Measurements from ENCODE around the gene PRKN.

PRKN gene

DNA sequence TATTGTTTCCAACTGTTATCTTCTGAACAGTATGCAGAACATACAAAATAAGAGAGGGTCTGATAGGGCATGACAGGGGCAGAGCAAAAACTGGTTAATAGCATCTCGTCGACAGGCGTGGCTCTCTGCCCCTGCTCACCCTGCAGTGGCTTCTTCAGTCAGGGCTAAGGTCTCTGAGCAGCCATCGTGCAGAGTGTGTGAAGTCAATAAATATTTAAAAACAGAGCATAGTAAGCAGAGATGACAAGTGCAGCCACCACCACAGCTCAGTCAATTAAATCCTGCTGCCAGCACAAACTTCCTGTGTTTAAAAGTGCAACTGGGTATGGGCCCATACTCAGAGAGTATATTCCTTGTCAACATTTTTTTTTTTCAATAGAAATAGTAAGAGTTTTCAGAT, 1080.3 kb downstream of the PRKN start:
- no peak overlapping the region for H3K4me3 ChIP-seq (ENCODE audit: low read depth, low read length, poor library complexity, severe bottlenecking)
- H3K9me2 ChIP-seq (ENCODE audit: low read depth, low read length) = no peaks in the 10 kb centered on the region
- H3K27me3 ChIP-seq (ENCODE audit: insufficient read depth, low read length) = no peaks in the 10 kb centered on the region
- H3K4me1 ChIP-seq (ENCODE audit: insufficient read depth, low read length, severe bottlenecking) = peaks cover 23% of the 10 kb centered on the region
- H3K4me2 ChIP-seq (ENCODE audit: low read length) = no peak overlapping the region
- H3K9me3 ChIP-seq (ENCODE audit: low read length) = no peaks in the 10 kb centered on the region
- 0 out of 2 replicates have a peak, but pooled peaks cover 3% of the 10 kb centered on the region for H3K79me2 ChIP-seq (ENCODE audit: insufficient read depth, low read length)
- H3F3A ChIP-seq (ENCODE audit: insufficient read depth, low read length) = no peaks in the 10 kb centered on the region
- H2AFZ ChIP-seq (ENCODE audit: low read length) = no peak overlapping the region
- H3K27ac ChIP-seq (ENCODE audit: low read depth, low read length, poor library complexity, severe bottlenecking) = peak overlapping the region; percentile 54
- peaks cover 4% of the 10 kb centered on the region; the same call in 1 of the 2 replicates for H3K36me3 ChIP-seq (ENCODE audit: insufficient read depth, low read length)
- H3K9ac ChIP-seq (ENCODE audit: low read length) = no peak overlapping the region
- H4K20me1 ChIP-seq (ENCODE audit: insufficient read depth, low read length) = no peaks in the 10 kb centered on the region
- TF ChIP-seq, protein P1, sequence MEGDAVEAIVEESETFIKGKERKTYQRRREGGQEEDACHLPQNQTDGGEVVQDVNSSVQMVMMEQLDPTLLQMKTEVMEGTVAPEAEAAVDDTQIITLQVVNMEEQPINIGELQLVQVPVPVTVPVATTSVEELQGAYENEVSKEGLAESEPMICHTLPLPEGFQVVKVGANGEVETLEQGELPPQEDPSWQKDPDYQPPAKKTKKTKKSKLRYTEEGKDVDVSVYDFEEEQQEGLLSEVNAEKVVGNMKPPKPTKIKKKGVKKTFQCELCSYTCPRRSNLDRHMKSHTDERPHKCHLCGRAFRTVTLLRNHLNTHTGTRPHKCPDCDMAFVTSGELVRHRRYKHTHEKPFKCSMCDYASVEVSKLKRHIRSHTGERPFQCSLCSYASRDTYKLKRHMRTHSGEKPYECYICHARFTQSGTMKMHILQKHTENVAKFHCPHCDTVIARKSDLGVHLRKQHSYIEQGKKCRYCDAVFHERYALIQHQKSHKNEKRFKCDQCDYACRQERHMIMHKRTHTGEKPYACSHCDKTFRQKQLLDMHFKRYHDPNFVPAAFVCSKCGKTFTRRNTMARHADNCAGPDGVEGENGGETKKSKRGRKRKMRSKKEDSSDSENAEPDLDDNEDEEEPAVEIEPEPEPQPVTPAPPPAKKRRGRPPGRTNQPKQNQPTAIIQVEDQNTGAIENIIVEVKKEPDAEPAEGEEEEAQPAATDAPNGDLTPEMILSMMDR (IDR thresholded peaks at IDR 0.05; ENCODE audit: low read length) = no peak
- TF ChIP-seq EZH2 (IDR thresholded peaks at IDR 0.05; ENCODE audit: borderline replicate concordance, low read length) = no peak

DNA sequence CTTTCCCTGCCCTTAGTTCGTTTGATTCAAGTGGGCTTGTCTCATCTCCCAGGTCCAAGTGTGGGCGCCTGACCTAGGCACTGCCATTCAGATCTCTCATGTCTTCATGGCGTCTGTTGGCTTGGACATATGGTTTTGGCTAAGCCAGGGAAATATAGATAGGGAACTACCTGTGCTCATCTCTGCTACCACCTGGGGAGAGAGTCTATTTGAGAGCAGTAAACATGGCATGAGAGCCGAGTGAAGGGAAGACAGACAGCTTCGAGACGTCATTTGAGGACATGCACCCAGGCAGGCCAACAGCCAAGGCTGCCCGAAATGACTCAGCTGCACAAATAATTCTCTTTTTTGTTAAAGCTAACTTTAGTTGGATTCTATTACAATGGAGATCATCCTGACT, 1083.0 kb downstream of the PRKN start:
- Histone ChIP-seq H3K36me3 (ENCODE audit: insufficient read depth, low read length) (peaks cover 1% of the 10 kb centered on the region), H3F3A (ENCODE audit: insufficient read depth, low read length) (no peaks in the 10 kb centered on the region), H3K9me2 (ENCODE audit: low read depth, low read length) (no peaks in the 10 kb centered on the region), H3K4me1 (ENCODE audit: insufficient read depth, low read length, severe bottlenecking) (peaks cover 34% of the 10 kb centered on the region), H3K27ac (ENCODE audit: low read depth, low read length, poor library complexity, severe bottlenecking) (no peak overlapping the region), H3K4me2 (ENCODE audit: low read length) (no peak overlapping the region), H3K4me3 (ENCODE audit: low read depth, low read length, poor library complexity, severe bottlenecking) (no peak overlapping the region), H3K79me2 (ENCODE audit: insufficient read depth, low read length) (0 out of 2 replicates have a peak, but pooled peaks cover 3% of the 10 kb centered on the region), H3K27me3 (ENCODE audit: insufficient read depth, low read length) (no peaks in the 10 kb centered on the region), H3K9ac (ENCODE audit: low read length) (no peak overlapping the region), H2AFZ (ENCODE audit: low read length) (no peak overlapping the region), H4K20me1 (ENCODE audit: insufficient read depth, low read length) (no peaks in the 10 kb centered on the region), H3K9me3 (ENCODE audit: low read length) (no peaks in the 10 kb centered on the region)
- no peak for TF ChIP-seq EZH2 (IDR thresholded peaks at IDR 0.05; ENCODE audit: borderline replicate concordance, low read length)
- TF ChIP-seq, protein P1 (IDR thresholded peaks at IDR 0.05; ENCODE audit: low read length) = no peak

- Histone ChIP-seq H3K27me3 (ENCODE audit: insufficient read depth, low read length) (no peaks in the 10 kb centered on the region), H3K4me3 (ENCODE audit: low read depth, low read length, poor library complexity, severe bottlenecking) (no peak overlapping the region), H3K79me2 (ENCODE audit: insufficient read depth, low read length) (0 out of 2 replicates have a peak, but pooled peaks cover 3% of the 10 kb centered on the region), H3F3A (ENCODE audit: insufficient read depth, low read length) (no peaks in the 10 kb centered on the region), H3K9me2 (ENCODE audit: low read depth, low read length) (no peaks in the 10 kb centered on the region), H2AFZ (ENCODE audit: low read length) (no peak overlapping the region), H3K9me3 (ENCODE audit: low read length) (no peaks in the 10 kb centered on the region), H3K4me2 (ENCODE audit: low read length) (no peak overlapping the region), H4K20me1 (ENCODE audit: insufficient read depth, low read length) (no peaks in the 10 kb centered on the region), H3K36me3 (ENCODE audit: insufficient read depth, low read length) (peaks cover 7% of the 10 kb centered on the region; the same call in 1 of the 2 replicates), H3K27ac (ENCODE audit: low read depth, low read length, poor library complexity, severe bottlenecking) (no peak overlapping the region), H3K4me1 (ENCODE audit: insufficient read depth, low read length, severe bottlenecking) (peaks cover 36% of the 10 kb centered on the region), H3K9ac (ENCODE audit: low read length) (no peak overlapping the region)
- TF ChIP-seq, protein P1 (IDR thresholded peaks at IDR 0.05; ENCODE audit: low read length) = no peak
- no peak for TF ChIP-seq EZH2 (IDR thresholded peaks at IDR 0.05; ENCODE audit: borderline replicate concordance, low read length)
Observed at GRCh38 chr6:161641175-161641574, 1086.4 kb downstream of the PRKN start.

Data from OCI-LY1 (cell line).